IMR-90 (cell line): ENCODE measurements around the gene RAB37. TPM values are rescaled to one million over a fixed set of nuclear protein-coding genes. Genes with fewer than 3 reads are reported as not detected.

ENCODE experiments used
- ATAC-seq: fragments of 200-7000 bp; cut with Tn5 transposase; 2 replicates; pipeline ENCODE4 v1.9.1; 2020; ENCODE audit warnings: low read depth, mild to moderate bottlenecking, moderate library complexity
- BruUV-seq: library from RNA; stranded (reverse); fragments of 400-500 nt; replicated peaks from 2 replicates; lab custom pipeline; 2021; lab: Mats Ljungman, UMichigan
- CTCF ChIA-PET: fragments of 300-600 bp; formaldehyde crosslinking; extraction: SDS; loops from one replicate; lab custom pipeline; 2021; ENCODE audit warnings: antibody characterized with exemption; lab: Yijun Ruan, JAX
- POLR2A ChIA-PET: fragments of 300-600 bp; sonication (Branson Sonifier 250); formaldehyde crosslinking; loops from one replicate; lab custom pipeline; 2022; ENCODE audit warnings: antibody characterized with exemption; ENCODE audit not compliant: unreplicated experiment; lab: Charles Lee
- DNase-seq: peaks from one replicate; pipeline ENCODE4 v3.0.0; 2013
- H2AFZ ChIP-seq: replicated peaks from 2 replicates; pipeline ENCODE3; 2013; ENCODE audit warnings: low read length, mild to moderate bottlenecking; ENCODE audit not compliant: poor library complexity
- H2AK5ac ChIP-seq: 2 replicates; pipeline ENCODE4 v1.6.1; 2013; ENCODE audit warnings: low read depth, low read length, inconsistent platforms
- H2AK9ac ChIP-seq: replicated peaks from 2 replicates; pipeline ENCODE3; 2013; ENCODE audit warnings: mild to moderate bottlenecking, low read depth, low read length, moderate library complexity; ENCODE audit not compliant: poor library complexity
- H2BK120ac ChIP-seq: 2 replicates; pipeline ENCODE4 v1.6.1; 2013; ENCODE audit warnings: low read depth, low read length, inconsistent platforms
- H2BK15ac ChIP-seq: 3 replicates; pipeline ENCODE4 v1.6.1; 2013; ENCODE audit warnings: low read depth, low read length, inconsistent platforms
- H2BK20ac ChIP-seq: 2 replicates; pipeline ENCODE4 v1.6.1; 2013; ENCODE audit warnings: low read depth, mild to moderate bottlenecking, inconsistent platforms, low read length, moderate library complexity
- H2BK5ac ChIP-seq: 2 replicates; pipeline ENCODE4 v1.6.1; 2013; ENCODE audit warnings: mild to moderate bottlenecking, low read depth, low read length, inconsistent platforms; ENCODE audit not compliant: poor library complexity, severe bottlenecking
- H3K14ac ChIP-seq: replicated peaks from 2 replicates; pipeline ENCODE4 v1.6.1; 2013; ENCODE audit warnings: low read depth, low read length, inconsistent platforms
- H3K18ac ChIP-seq: 2 replicates; pipeline ENCODE4 v1.6.1; 2013; ENCODE audit warnings: low read depth, low read length, control low read depth
- H3K23ac ChIP-seq: 2 replicates; pipeline ENCODE4 v1.6.1; 2013; ENCODE audit warnings: low read depth, low read length, inconsistent platforms
- H3K27ac ChIP-seq: 2 replicates; pipeline ENCODE4 v1.5.1; 2013; ENCODE audit warnings: mild to moderate bottlenecking, control low read depth, low read length; ENCODE audit not compliant: insufficient read depth
- H3K27me3 ChIP-seq: 2 replicates; pipeline ENCODE4 v1.6.1; 2013; ENCODE audit warnings: low read length; ENCODE audit not compliant: control insufficient read depth, insufficient read depth
- H3K36me3 ChIP-seq: 2 replicates; pipeline ENCODE4 v1.6.1; 2013; ENCODE audit warnings: low read length, mixed read lengths; ENCODE audit not compliant: control insufficient read depth, insufficient read depth
- H3K4ac ChIP-seq: 2 replicates; pipeline ENCODE4 v1.6.1; 2013; ENCODE audit warnings: low read depth, low read length, inconsistent platforms
- H3K4me1 ChIP-seq: 2 replicates; pipeline ENCODE4 v1.6.1; 2013; ENCODE audit warnings: low read length, mixed read lengths; ENCODE audit not compliant: control insufficient read depth, insufficient read depth
- H3K4me2 ChIP-seq: 2 replicates; pipeline ENCODE4 v1.6.1; 2013; ENCODE audit warnings: low read depth, mild to moderate bottlenecking, control low read depth, low read length, moderate library complexity
- H3K4me3 ChIP-seq: 2 replicates; pipeline ENCODE4 v1.5.1; 2013; ENCODE audit warnings: low read depth, mild to moderate bottlenecking, control low read depth, low read length, moderate library complexity; ENCODE audit not compliant: insufficient read depth
- H3K56ac ChIP-seq: 2 replicates; pipeline ENCODE4 v1.6.1; 2013; ENCODE audit warnings: low read length, inconsistent platforms; ENCODE audit not compliant: insufficient read depth; ENCODE audit errors: extremely low read depth
- H3K79me1 ChIP-seq, 2 experiments: 2 replicates each; pipeline ENCODE4 v1.6.1; 2013; ENCODE audit warnings: low read length in 2 of 2, inconsistent platforms in 1 of 2, low read depth in 1 of 2
- H3K9ac ChIP-seq: 2 replicates; pipeline ENCODE4 v1.6.1; 2013; ENCODE audit warnings: low read depth, low read length, control low read depth
- H3K9me1 ChIP-seq: 2 replicates; pipeline ENCODE4 v1.6.1; 2013; ENCODE audit warnings: low read length, inconsistent platforms; ENCODE audit not compliant: insufficient read depth
- H3K9me3 ChIP-seq: 2 replicates; pipeline ENCODE4 v1.6.1; 2013; ENCODE audit warnings: low read length; ENCODE audit not compliant: control insufficient read depth, insufficient read depth
- H4K20me1 ChIP-seq: 2 replicates; pipeline ENCODE4 v1.6.1; 2013; ENCODE audit warnings: low read length, inconsistent platforms; ENCODE audit not compliant: insufficient read depth
- H4K5ac ChIP-seq: 2 replicates; pipeline ENCODE4 v1.6.1; 2013; ENCODE audit warnings: mild to moderate bottlenecking, low read depth, low read length, control low read depth
- H4K8ac ChIP-seq, 2 experiments: 2 replicates each; pipeline ENCODE4 v1.6.1; 2013; ENCODE audit warnings: low read depth in 2 of 2, low read length in 2 of 2, control low read depth in 1 of 2, inconsistent platforms in 1 of 2
- H4K91ac ChIP-seq: 2 replicates; pipeline ENCODE4 v1.6.1; 2013; ENCODE audit warnings: low read depth, low read length, inconsistent platforms; ENCODE audit not compliant: insufficient read depth
- BHLHE40 ChIP-seq: fragments of 150-350 bp; IDR thresholded peaks from 2 replicates; pipeline ENCODE4 v1.6.1; 2016; ENCODE audit warnings: mild to moderate bottlenecking, low read depth, low read length
- CHD1 ChIP-seq: IDR thresholded peaks from 2 replicates; pipeline ENCODE4 v1.6.1; 2012; ENCODE audit warnings: low read depth, low read length, improper control_type of control experiment
- MAFK ChIP-seq: IDR thresholded peaks from 2 replicates; pipeline ENCODE4 v1.6.1; 2012; ENCODE audit warnings: low read depth, low read length, improper control_type of control experiment
- MAZ ChIP-seq: IDR thresholded peaks from 2 replicates; pipeline ENCODE4 v1.6.1; 2012; ENCODE audit warnings: low read depth, mild to moderate bottlenecking, low read length, improper control_type of control experiment, moderate library complexity, borderline replicate concordance
- MXI1 ChIP-seq: IDR thresholded peaks from 2 replicates; pipeline ENCODE4 v1.6.1; 2012; ENCODE audit warnings: low read depth, mild to moderate bottlenecking, low read length, moderate library complexity, borderline replicate concordance
- NFE2L2 ChIP-seq: fragments of 150-350 bp; IDR thresholded peaks from 2 replicates; pipeline ENCODE4 v1.6.1; 2016; ENCODE audit warnings: low read depth, mild to moderate bottlenecking, low read length
- POLR2A ChIP-seq: IDR thresholded peaks from 2 replicates; pipeline ENCODE4 v1.6.1; 2012; ENCODE audit warnings: mild to moderate bottlenecking, low read depth, low read length
- RCOR1 ChIP-seq: IDR thresholded peaks from 2 replicates; pipeline ENCODE4 v1.6.1; 2012; ENCODE audit warnings: mild to moderate bottlenecking, low read length, improper control_type of control experiment; ENCODE audit not compliant: insufficient replicate concordance
- RFX5 ChIP-seq: IDR thresholded peaks from 2 replicates; pipeline ENCODE4 v1.8.0; 2012; ENCODE audit warnings: low read depth, mild to moderate bottlenecking, low read length, moderate library complexity
- SMC3 ChIP-seq: fragments of 150-350 bp; IDR thresholded peaks from 2 replicates; pipeline ENCODE4 v1.6.1; 2016; ENCODE audit warnings: low read depth, mild to moderate bottlenecking, antibody characterized with exemption, low read length, moderate library complexity
- WGBS, 2 experiments: methylation state at CpG; one replicate each; pipeline versions ENCODE4 v1.1.5 to v1.1.7; 2013; ENCODE audit warnings: missing lambda C conversion rate in 2 of 2; ENCODE audit not compliant: insufficient read length in 1 of 2; ENCODE audit errors: extremely low coverage in 2 of 2; 5-methylcytosine and 5-hydroxymethylcytosine counted together
- dilution Hi-C: fragments of 300-500 bp; cut with HindIII; formaldehyde crosslinking; loops from one replicate; pipeline ENCODE4 v1.14.3; 2018; ENCODE audit warnings: low sequenced_read_pairs; ENCODE audit not compliant: unreplicated experiment
- in situ Hi-C: fragments of 300-500 bp; cut with MboI; formaldehyde crosslinking; loops from 3 replicates; pipeline ENCODE4 v1.14.3; 2019; ENCODE audit warnings: low sequenced_read_pairs, inconsistent platforms, mixed read lengths
- intact Hi-C: fragments of 100-400 bp; cut with micrococcal nuclease; formaldehyde crosslinking; loops from 2 replicates; pipeline ENCODE4 v1.10.0; 2022
- polyA plus RNA-seq, 3 experiments: library from polyadenylated mRNA; depleted of rRNA; stranded (reverse); fragments of >200 nt; gene quantifications; 2 replicates each; pipeline ENCODE4 v1.2.3, GENCODE V29; 2012; ENCODE audit warnings: low replicate concordance in 1 of 3
- total RNA-seq: library from RNA; depleted of rRNA; stranded (reverse); fragments of >200 nt; gene quantifications from 2 replicates; pipeline ENCODE4 v1.2.3, GENCODE V29; 2012
- TF ChIP-seq, protein P1 (sequence below): conservative IDR thresholded peaks from 2 replicates; pipeline ENCODE4 v1.5.1; 2012; ENCODE audit warnings: mild to moderate bottlenecking, low read depth, low read length, improper control_type of control experiment
- TF ChIP-seq, protein P2 (sequence below): fragments of 150-350 bp; IDR thresholded peaks from 2 replicates; pipeline ENCODE4 v1.6.1; 2017; ENCODE audit warnings: mild to moderate bottlenecking, antibody characterized with exemption, low read length, low read depth
- TF ChIP-seq, protein P3 (sequence below): fragments of 150-350 bp; IDR thresholded peaks from 2 replicates; pipeline ENCODE4 v1.6.1; 2016; ENCODE audit warnings: low read depth, mild to moderate bottlenecking, low read length, moderate library complexity, borderline replicate concordance

The RAB37 gene
- total and polyA plus RNA-seq, 2 of the 4 experiments (the other 2 are of a cell fraction): 0.19 TPM; not detected in 1

DNA sequence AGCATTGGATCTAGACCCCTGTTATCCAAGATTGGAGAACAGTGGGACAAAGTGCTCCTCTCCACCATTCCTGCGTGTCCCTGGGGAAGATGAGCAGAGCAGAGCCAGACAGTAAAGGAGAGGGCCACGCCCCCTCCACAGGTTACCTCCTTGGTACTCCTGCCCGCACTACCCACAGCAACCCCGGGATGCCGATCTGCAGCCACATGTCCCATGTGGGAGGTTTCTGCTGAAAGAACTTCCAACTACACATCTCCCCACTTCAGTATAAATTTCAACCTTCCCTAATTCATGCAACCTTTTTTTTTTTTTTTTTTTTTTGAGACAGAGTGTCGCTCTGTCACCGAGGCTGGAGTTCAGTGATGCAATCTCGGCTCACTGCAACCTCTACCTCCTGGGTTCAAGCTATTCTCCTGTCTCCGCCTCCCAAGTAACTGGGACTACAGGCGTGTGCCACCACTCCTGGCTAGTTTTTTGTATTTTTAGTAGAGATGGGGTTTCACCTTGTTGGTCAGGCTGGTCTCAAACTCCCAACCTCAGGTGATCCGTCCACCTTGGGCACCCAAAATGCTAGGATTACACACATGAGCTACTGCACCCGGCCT is 2.3 kb downstream of the RAB37 start:
- no peak for TF ChIP-seq BHLHE40
- TF ChIP-seq, protein P1, sequence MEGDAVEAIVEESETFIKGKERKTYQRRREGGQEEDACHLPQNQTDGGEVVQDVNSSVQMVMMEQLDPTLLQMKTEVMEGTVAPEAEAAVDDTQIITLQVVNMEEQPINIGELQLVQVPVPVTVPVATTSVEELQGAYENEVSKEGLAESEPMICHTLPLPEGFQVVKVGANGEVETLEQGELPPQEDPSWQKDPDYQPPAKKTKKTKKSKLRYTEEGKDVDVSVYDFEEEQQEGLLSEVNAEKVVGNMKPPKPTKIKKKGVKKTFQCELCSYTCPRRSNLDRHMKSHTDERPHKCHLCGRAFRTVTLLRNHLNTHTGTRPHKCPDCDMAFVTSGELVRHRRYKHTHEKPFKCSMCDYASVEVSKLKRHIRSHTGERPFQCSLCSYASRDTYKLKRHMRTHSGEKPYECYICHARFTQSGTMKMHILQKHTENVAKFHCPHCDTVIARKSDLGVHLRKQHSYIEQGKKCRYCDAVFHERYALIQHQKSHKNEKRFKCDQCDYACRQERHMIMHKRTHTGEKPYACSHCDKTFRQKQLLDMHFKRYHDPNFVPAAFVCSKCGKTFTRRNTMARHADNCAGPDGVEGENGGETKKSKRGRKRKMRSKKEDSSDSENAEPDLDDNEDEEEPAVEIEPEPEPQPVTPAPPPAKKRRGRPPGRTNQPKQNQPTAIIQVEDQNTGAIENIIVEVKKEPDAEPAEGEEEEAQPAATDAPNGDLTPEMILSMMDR: no peak
- TF ChIP-seq RFX5: no peak
- TF ChIP-seq NFE2L2: no peak
- no peak for TF ChIP-seq MAZ
- TF ChIP-seq, protein P2, sequence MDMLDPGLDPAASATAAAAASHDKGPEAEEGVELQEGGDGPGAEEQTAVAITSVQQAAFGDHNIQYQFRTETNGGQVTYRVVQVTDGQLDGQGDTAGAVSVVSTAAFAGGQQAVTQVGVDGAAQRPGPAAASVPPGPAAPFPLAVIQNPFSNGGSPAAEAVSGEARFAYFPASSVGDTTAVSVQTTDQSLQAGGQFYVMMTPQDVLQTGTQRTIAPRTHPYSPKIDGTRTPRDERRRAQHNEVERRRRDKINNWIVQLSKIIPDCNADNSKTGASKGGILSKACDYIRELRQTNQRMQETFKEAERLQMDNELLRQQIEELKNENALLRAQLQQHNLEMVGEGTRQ: no peak
- TF ChIP-seq MXI1: no peak
- TF ChIP-seq, protein P3, sequence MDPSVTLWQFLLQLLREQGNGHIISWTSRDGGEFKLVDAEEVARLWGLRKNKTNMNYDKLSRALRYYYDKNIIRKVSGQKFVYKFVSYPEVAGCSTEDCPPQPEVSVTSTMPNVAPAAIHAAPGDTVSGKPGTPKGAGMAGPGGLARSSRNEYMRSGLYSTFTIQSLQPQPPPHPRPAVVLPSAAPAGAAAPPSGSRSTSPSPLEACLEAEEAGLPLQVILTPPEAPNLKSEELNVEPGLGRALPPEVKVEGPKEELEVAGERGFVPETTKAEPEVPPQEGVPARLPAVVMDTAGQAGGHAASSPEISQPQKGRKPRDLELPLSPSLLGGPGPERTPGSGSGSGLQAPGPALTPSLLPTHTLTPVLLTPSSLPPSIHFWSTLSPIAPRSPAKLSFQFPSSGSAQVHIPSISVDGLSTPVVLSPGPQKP: no peak
- no peak for TF ChIP-seq POLR2A
- TF ChIP-seq MAFK: no peak
- TF ChIP-seq SMC3: no peak
- no peak for TF ChIP-seq RCOR1
- TF ChIP-seq CHD1: no peak
- intact Hi-C loops: no loop called here

More for the DNA sequence above, 2.3 kb downstream of the RAB37 start:
- dilution Hi-C loops (no loop called here), in situ Hi-C loops (no loop called here)
- Histone ChIP-seq H4K20me1 (no peaks in the 10 kb centered on the region), H3K56ac (no peak overlapping the region), H2BK15ac (no peak overlapping the region), H3K79me1 (no peaks in the 10 kb centered on the region), H2AK5ac (no peak overlapping the region), H3K23ac (no peak overlapping the region), H2BK20ac (no peak overlapping the region), H3K4me3 (no peak overlapping the region), H4K91ac (no peak overlapping the region), H3K9me3 (no peaks in the 10 kb centered on the region), H3K4me2 (no peak overlapping the region), H2AK9ac (no peak overlapping the region), H3K27ac (no peak overlapping the region), H3K9ac (no peak overlapping the region), H2BK120ac (no peak overlapping the region), H3K9me1 (0 out of 2 replicates have a peak, but pooled peaks cover 3% of the 10 kb centered on the region), H3K4ac (no peak overlapping the region), H2AFZ (no peak overlapping the region), H4K5ac (no peak overlapping the region), H4K8ac (no peak overlapping the region), H3K14ac (no peak overlapping the region), H3K4me1 (peaks cover 7% of the 10 kb centered on the region; the same call in 1 of the 2 replicates), H2BK5ac (no peak overlapping the region), H3K36me3 (no peaks in the 10 kb centered on the region), H3K27me3 (peaks cover 44% of the 10 kb centered on the region), H3K18ac (no peak overlapping the region)
- no CpG with 5 or more reads among the region's 12 CpGs for WGBS, 2 experiments
- ChIA-PET CTCF (interaction anchor here (1.0 kb wide), 1 partner anchor 52 kb away, joined by 3 read pairs; no protein-coding TSS in a partner anchor), POLR2A (no interaction called here)
- no peak for ATAC-seq
- DNase-seq: no peak
- no TSS peak for BruUV-seq
